Neural cell (in vitro differentiated cells): ENCODE measurements around the gene SQOR. TPM values are rescaled to one million over a fixed set of nuclear protein-coding genes. Genes with fewer than 3 reads are reported as not detected.

ENCODE experiments used
- H2AFZ ChIP-seq: fragments of 200-600, 300-800 bp; sonication (generic), shearing (Covaris generic); 2 replicates; pipeline ENCODE4 v1.6.0; 2014; ENCODE audit warnings: low read depth, mild to moderate bottlenecking, antibody characterized with exemption, low read length, moderate library complexity
- H3F3A ChIP-seq: fragments of 200-600 bp; shearing (Covaris generic); 2 replicates; pipeline ENCODE4 v1.6.1; 2016; ENCODE audit warnings: mild to moderate bottlenecking, moderate library complexity, mixed read lengths, antibody characterized with exemption, low read length; ENCODE audit not compliant: insufficient read depth, poor library complexity, severe bottlenecking
- H3K27ac ChIP-seq: fragments of 200-600, 300-800 bp; sonication (generic), shearing (Covaris generic); 2 replicates; pipeline ENCODE4 v1.5.1; 2014; ENCODE audit warnings: mild to moderate bottlenecking, low read length, moderate library complexity
- H3K27me3 ChIP-seq: fragments of 300-800, 200-600 bp; sonication (generic), shearing (Covaris generic); 2 replicates; pipeline ENCODE4 v1.6.0; 2014; ENCODE audit warnings: mild to moderate bottlenecking, low read depth, low read length, moderate library complexity; ENCODE audit not compliant: insufficient read depth
- H3K36me3 ChIP-seq: fragments of 300-800, 200-600 bp; sonication (generic), shearing (Covaris generic); 2 replicates; pipeline ENCODE4 v1.5.1; 2014; ENCODE audit warnings: mild to moderate bottlenecking, antibody characterized with exemption, low read length, moderate library complexity; ENCODE audit not compliant: insufficient read depth
- H3K4me2 ChIP-seq: fragments of 300-800, 200-600 bp; sonication (generic), shearing (Covaris generic); 2 replicates; pipeline ENCODE4 v1.6.0; 2014; ENCODE audit warnings: mild to moderate bottlenecking, low read length
- H3K4me3 ChIP-seq: fragments of 300-800, 200-600 bp; sonication (generic), shearing (Covaris generic); 2 replicates; pipeline ENCODE4 v1.5.1; 2014; ENCODE audit warnings: mild to moderate bottlenecking, low read length, moderate library complexity
- H3K79me2 ChIP-seq: fragments of 200-600 bp; shearing (Covaris generic); replicated peaks from 2 replicates; pipeline ENCODE4 v1.6.0; 2014; ENCODE audit warnings: mild to moderate bottlenecking, low read length, moderate library complexity; ENCODE audit not compliant: insufficient read depth
- H3K9ac ChIP-seq: fragments of 300-800, 200-600 bp; sonication (generic), shearing (Covaris generic); 2 replicates; pipeline ENCODE4 v1.6.1; 2016; ENCODE audit warnings: mild to moderate bottlenecking, low read length, mixed read lengths
- H3K9me2 ChIP-seq: fragments of 200-600 bp; shearing (Covaris generic); 2 replicates; pipeline ENCODE4 v1.6.1; 2016; ENCODE audit warnings: mild to moderate bottlenecking, low read length, mixed read lengths; ENCODE audit not compliant: insufficient read depth
- H3K9me3 ChIP-seq: fragments of 200-600, 300-800 bp; sonication (generic), shearing (Covaris generic); 2 replicates; pipeline ENCODE4 v1.6.1; 2016; ENCODE audit warnings: mild to moderate bottlenecking, mixed run types, low read length, moderate library complexity, mixed read lengths
- H4K20me1 ChIP-seq: fragments of 200-600 bp; shearing (Covaris generic); 2 replicates; pipeline ENCODE4 v1.6.1; 2016; ENCODE audit warnings: mild to moderate bottlenecking, mixed run types; ENCODE audit not compliant: insufficient read depth
- CTCF ChIP-seq: fragments of 450-650 bp; IDR thresholded peaks from 2 replicates; pipeline ENCODE4 v1.5.1; 2014; ENCODE audit warnings: antibody characterized with exemption, mild to moderate bottlenecking, moderate library complexity; ENCODE audit not compliant: poor library complexity, severe bottlenecking
- EP300 ChIP-seq: fragments of 450-650 bp; conservative IDR thresholded peaks from 2 replicates; pipeline ENCODE4 v1.6.1; 2014; ENCODE audit warnings: antibody characterized with exemption, mild to moderate bottlenecking, moderate library complexity; ENCODE audit not compliant: poor library complexity, severe bottlenecking
- EZH2 ChIP-seq: fragments of 200-600, 300-800 bp; shearing (Covaris generic), sonication (generic); IDR thresholded peaks from 2 replicates; pipeline ENCODE4 v1.6.1; 2014; ENCODE audit warnings: antibody characterized with exemption, low read length, borderline replicate concordance, mild to moderate bottlenecking; ENCODE audit not compliant: insufficient read depth, poor library complexity, severe bottlenecking
- MXI1 ChIP-seq: fragments of 450-650 bp; conservative IDR thresholded peaks from 2 replicates; pipeline ENCODE4 v1.6.1; 2014; ENCODE audit warnings: antibody characterized with exemption, mild to moderate bottlenecking; ENCODE audit not compliant: poor library complexity, severe bottlenecking
- POLR2AphosphoS5 ChIP-seq: IDR thresholded peaks from 2 replicates; pipeline ENCODE4 v1.6.1; 2012
- RAD21 ChIP-seq: fragments of 450-650 bp; conservative IDR thresholded peaks from 2 replicates; pipeline ENCODE4 v1.6.1; 2014; ENCODE audit warnings: antibody characterized with exemption, mild to moderate bottlenecking, moderate library complexity
- SMC3 ChIP-seq: fragments of 450-650 bp; conservative IDR thresholded peaks from 2 replicates; pipeline ENCODE4 v1.6.1; 2014; ENCODE audit warnings: antibody characterized with exemption, mild to moderate bottlenecking, moderate library complexity; ENCODE audit not compliant: poor library complexity
- TAF1 ChIP-seq: IDR thresholded peaks from 2 replicates; pipeline ENCODE4 v1.6.1; 2012; ENCODE audit warnings: low read depth
- polyA plus RNA-seq: library from polyadenylated mRNA; depleted of rRNA; stranded (reverse); fragments of >200 nt; gene quantifications from 2 replicates; pipeline ENCODE4 v1.2.3, GENCODE V29; 2014
- TF ChIP-seq, protein P1 (sequence below): IDR thresholded peaks from 2 replicates; pipeline ENCODE4 v1.6.1; 2012; ENCODE audit warnings: borderline replicate concordance

Gene SQOR
- polyA plus RNA-seq, 1 donor from 2014 or later, result not detected

GRCh38 chr15:45603881-45604280, 30.9 kb upstream of the SQOR start:
- TF ChIP-seq MXI1 (no peak), SMC3 (no peak), CTCF (no peak), TAF1 (no peak), RAD21 (no peak)
- TF ChIP-seq, protein P1, sequence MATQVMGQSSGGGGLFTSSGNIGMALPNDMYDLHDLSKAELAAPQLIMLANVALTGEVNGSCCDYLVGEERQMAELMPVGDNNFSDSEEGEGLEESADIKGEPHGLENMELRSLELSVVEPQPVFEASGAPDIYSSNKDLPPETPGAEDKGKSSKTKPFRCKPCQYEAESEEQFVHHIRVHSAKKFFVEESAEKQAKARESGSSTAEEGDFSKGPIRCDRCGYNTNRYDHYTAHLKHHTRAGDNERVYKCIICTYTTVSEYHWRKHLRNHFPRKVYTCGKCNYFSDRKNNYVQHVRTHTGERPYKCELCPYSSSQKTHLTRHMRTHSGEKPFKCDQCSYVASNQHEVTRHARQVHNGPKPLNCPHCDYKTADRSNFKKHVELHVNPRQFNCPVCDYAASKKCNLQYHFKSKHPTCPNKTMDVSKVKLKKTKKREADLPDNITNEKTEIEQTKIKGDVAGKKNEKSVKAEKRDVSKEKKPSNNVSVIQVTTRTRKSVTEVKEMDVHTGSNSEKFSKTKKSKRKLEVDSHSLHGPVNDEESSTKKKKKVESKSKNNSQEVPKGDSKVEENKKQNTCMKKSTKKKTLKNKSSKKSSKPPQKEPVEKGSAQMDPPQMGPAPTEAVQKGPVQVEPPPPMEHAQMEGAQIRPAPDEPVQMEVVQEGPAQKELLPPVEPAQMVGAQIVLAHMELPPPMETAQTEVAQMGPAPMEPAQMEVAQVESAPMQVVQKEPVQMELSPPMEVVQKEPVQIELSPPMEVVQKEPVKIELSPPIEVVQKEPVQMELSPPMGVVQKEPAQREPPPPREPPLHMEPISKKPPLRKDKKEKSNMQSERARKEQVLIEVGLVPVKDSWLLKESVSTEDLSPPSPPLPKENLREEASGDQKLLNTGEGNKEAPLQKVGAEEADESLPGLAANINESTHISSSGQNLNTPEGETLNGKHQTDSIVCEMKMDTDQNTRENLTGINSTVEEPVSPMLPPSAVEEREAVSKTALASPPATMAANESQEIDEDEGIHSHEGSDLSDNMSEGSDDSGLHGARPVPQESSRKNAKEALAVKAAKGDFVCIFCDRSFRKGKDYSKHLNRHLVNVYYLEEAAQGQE, result no peak
- Histone ChIP-seq H3K9me2 (no peaks in the 10 kb centered on the region), H3F3A (no peaks in the 10 kb centered on the region)

DNA sequence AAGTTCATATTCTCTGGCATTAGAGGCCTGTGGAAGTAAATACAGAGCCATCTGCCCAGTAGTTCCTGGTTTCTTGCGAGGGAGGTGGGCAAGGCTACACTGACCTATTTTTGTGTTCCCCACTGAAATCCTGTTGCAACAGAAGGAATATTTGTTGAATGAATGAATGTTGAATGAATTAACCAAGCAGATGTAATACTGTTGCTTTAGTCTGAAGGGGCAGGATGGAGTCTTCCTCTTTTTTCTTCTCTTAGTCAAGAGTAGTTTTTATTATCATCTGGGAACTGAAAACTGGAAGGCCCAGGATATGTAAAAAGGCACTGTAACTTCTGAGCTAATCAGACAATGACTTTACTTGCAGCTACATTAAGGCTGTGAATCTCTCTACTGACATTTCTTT, 30.5 kb upstream of the SQOR start:
- H3F3A ChIP-seq, result no peaks in the 10 kb centered on the region
- H3K4me2 ChIP-seq, result no peak overlapping the region
- H3K9me2 ChIP-seq, result no peaks in the 10 kb centered on the region
- H2AFZ ChIP-seq, result no peak overlapping the region
- peaks cover 3% of the 10 kb centered on the region for H3K79me2 ChIP-seq
- no peaks in the 10 kb centered on the region for H3K27me3 ChIP-seq
- no peaks in the 10 kb centered on the region for H3K9me3 ChIP-seq
- no peak overlapping the region for H3K9ac ChIP-seq
- H4K20me1 ChIP-seq, result no peaks in the 10 kb centered on the region
- H3K27ac ChIP-seq, result no peak overlapping the region
- H3K36me3 ChIP-seq, result no peaks in the 10 kb centered on the region
- TF ChIP-seq POLR2AphosphoS5, result no peak
- no peak for TF ChIP-seq CTCF
- no peak for TF ChIP-seq TAF1
- no peak for TF ChIP-seq EP300
- TF ChIP-seq, protein P1, result no peak
- TF ChIP-seq RAD21, result no peak
- TF ChIP-seq MXI1, result no peak
- TF ChIP-seq SMC3, result no peak
- TF ChIP-seq EZH2, result no peak
- no peak overlapping the region for H3K4me3 ChIP-seq

More at GRCh38 chr15:45603881-45604280, 30.9 kb upstream of the SQOR start:
- Histone ChIP-seq H3K36me3 (no peaks in the 10 kb centered on the region), H3K9ac (no peak overlapping the region), H3K27ac (no peak overlapping the region), H3K79me2 (peaks cover 3% of the 10 kb centered on the region), H3K4me3 (no peak overlapping the region), H3K4me2 (no peak overlapping the region), H3K9me3 (no peaks in the 10 kb centered on the region), H3K27me3 (no peaks in the 10 kb centered on the region), H4K20me1 (no peaks in the 10 kb centered on the region), H2AFZ (no peak overlapping the region)
